Urothelium cell line (cell line): Measurements from ENCODE around the gene COA7.
"Not testable (repeated sequence)": the region's sequence is repeated elsewhere in the genome, so short reads cannot be mapped to it uniquely, and the experiment has no call there.

ENCODE experiments used
- DNase-seq: peaks from one replicate; pipeline ENCODE4 v3.0.0; 2011; ENCODE audit warnings: low spot score, mixed read lengths
- FAIRE-seq: peaks from 2 replicates; lab custom pipeline; 2011; peaks lifted over from hg19 to GRCh38; lab: Jason Lieb, UNC

Gene COA7

GRCh38 chr1:52706941-52707926, 9.1 kb upstream of the COA7 start:
- FAIRE-seq (no peak), DNase-seq (no peak)

- DNase-seq (no peak), FAIRE-seq (no peak)
Observed at GRCh38 chr1:52706136-52706670, 8.1 kb upstream of the COA7 start.

GRCh38 chr1:52702886-52703787, 5.0 kb upstream of the COA7 start:
- FAIRE-seq = no peak
- DNase-seq = peak; percentile 67

- no peak for FAIRE-seq
- no peak for DNase-seq
Observed at GRCh38 chr1:52695627-52696026, 2.5 kb downstream of the COA7 start.

GRCh38 chr1:52693843-52694242, 4.3 kb downstream of the COA7 start:
- no peak for DNase-seq
- FAIRE-seq = no peak

GRCh38 chr1:52693351-52693750, 4.8 kb downstream of the COA7 start:
- DNase-seq, FAIRE-seq: not testable (repeated sequence)

GRCh38 chr1:52692697-52693096, 5.5 kb downstream of the COA7 start:
- FAIRE-seq = no peak
- no peak for DNase-seq

- DNase-seq = no peak
- no peak for FAIRE-seq
Observed at GRCh38 chr1:52691821-52692220, 6.3 kb downstream of the COA7 start.

- no peak for FAIRE-seq
- DNase-seq = no peak
Observed at GRCh38 chr1:52686830-52687229, 11.3 kb downstream of the COA7 start.

GRCh38 chr1:52686261-52686751, 11.8 kb downstream of the COA7 start:
- not testable (repeated sequence) for FAIRE-seq
- DNase-seq = peak; percentile 66

- FAIRE-seq = no peak
- no peak for DNase-seq
Observed at GRCh38 chr1:52684545-52684944, 13.6 kb downstream of the COA7 start.

- DNase-seq (no peak), FAIRE-seq (no peak)
Observed at GRCh38 chr1:52683367-52683940, 14.7 kb downstream of the COA7 start.

- FAIRE-seq (no peak), DNase-seq (no peak)
Observed at GRCh38 chr1:52681136-52681535, 17.0 kb downstream of the COA7 start.

- DNase-seq (no peak), FAIRE-seq (no peak)
Observed at GRCh38 chr1:52680353-52680752, 17.8 kb downstream of the COA7 start.

GRCh38 chr1:52679498-52679897, 18.6 kb downstream of the COA7 start:
- no peak for FAIRE-seq
- DNase-seq = no peak

- FAIRE-seq (no peak), DNase-seq (no peak)
Observed at GRCh38 chr1:52679048-52679447, 19.1 kb downstream of the COA7 start.

- no peak for FAIRE-seq
- DNase-seq = no peak
Observed at GRCh38 chr1:52677076-52677806, 20.9 kb downstream of the COA7 start.

- no peak for FAIRE-seq
- no peak for DNase-seq
Observed at GRCh38 chr1:52676249-52676903, 21.8 kb downstream of the COA7 start.
